Renal cortex interstitium (tissue), 11 donors: Measurements from ENCODE around the gene TRIOBP. TPM values are rescaled to one million over a fixed set of nuclear protein-coding genes. Genes with fewer than 3 reads are reported as not detected.

Experiments used
- DNase-seq, 11 donors: peaks; one replicate each; pipeline ENCODE4 v3.0.0-alpha.2; 2013; ENCODE audit warnings: low read depth in 9 of 11, low spot score in 4 of 11; ENCODE audit errors: extremely low read depth in 1 of 11
- polyA plus RNA-seq, 3 donors: library from polyadenylated mRNA; unstranded; fragments of 120-200 nt; gene quantifications; one replicate each; pipeline ENCODE4 v1.2.1, GENCODE V29; 2013; ENCODE audit not compliant: insufficient read length in 3 of 3

The TRIOBP gene
- polyA plus RNA-seq, 3 donors = 57.5 to 80.8 (median 78.7) TPM

GRCh38 chr22:37804881-37805809, 108.3 kb downstream of the TRIOBP start:
- DNase-seq = peak in 5 of 11 donors; percentile 70 to 86 (median 84)

- no peak for DNase-seq
Measured at GRCh38 chr22:37805810-37806277, 109.0 kb downstream of the TRIOBP start.

GRCh38 chr22:37806409-37807333, 109.8 kb downstream of the TRIOBP start:
- no peak for DNase-seq

GRCh38 chr22:37807410-37808293, 110.8 kb downstream of the TRIOBP start, which contains the start of gene GCAT:
Gene GCAT, plus strand, starts transcription at chr22:37807934. Its CDS starts 34 bp downstream, at chr22:37807968.
- DNase-seq = peak; percentile 88 to 96 (median 94)

GRCh38 chr22:37808294-37808657, 111.4 kb downstream of the TRIOBP start:
- no peak for DNase-seq

- no peak for DNase-seq
Measured at GRCh38 chr22:37809672-37810333, 113.0 kb downstream of the TRIOBP start.

GRCh38 chr22:37811867-37812266, 115.0 kb downstream of the TRIOBP start:
- DNase-seq = no peak

- no peak for DNase-seq
Measured at GRCh38 chr22:37812869-37813678, 116.2 kb downstream of the TRIOBP start.

GRCh38 chr22:37815593-37815992, 118.7 kb downstream of the TRIOBP start:
- DNase-seq = no peak

- DNase-seq = no peak
Measured at GRCh38 chr22:37816543-37817180, 119.8 kb downstream of the TRIOBP start.

- peak in 2 of 11 donors; percentile 78 for DNase-seq
Measured at GRCh38 chr22:37817705-37818408, 121.0 kb downstream of the TRIOBP start.

- DNase-seq = no peak
Measured at GRCh38 chr22:37818409-37819104, 121.7 kb downstream of the TRIOBP start.

GRCh38 chr22:37819105-37819433, 122.2 kb downstream of the TRIOBP start:
- no peak for DNase-seq

GRCh38 chr22:37820350-37820749, 123.5 kb downstream of the TRIOBP start:
- DNase-seq = no peak

- no peak for DNase-seq
Measured at GRCh38 chr22:37822079-37822833, 125.4 kb downstream of the TRIOBP start.
